HepG2 (cell line): ENCODE results near the gene AJM1. TPM values are rescaled to one million over a fixed set of nuclear protein-coding genes. Genes with fewer than 3 reads are reported as not detected.
A peak's percentile ranks its signal among the peaks of the same experiment; 100 is the strongest.

Source experiments
- ARID4A ChIP-seq: sonication (generic); formaldehyde crosslinking; IDR thresholded peaks from 2 replicates; pipeline ENCODE4 v1.5.0; 2020; ENCODE audit warnings: mild to moderate bottlenecking, missing genetic modification reagents, borderline replicate concordance
- ARNT2 ChIP-seq: sonication (generic); formaldehyde crosslinking; IDR thresholded peaks from 2 replicates; pipeline ENCODE4 v1.8.0; 2022; ENCODE audit warnings: mild to moderate bottlenecking, low read depth, missing genetic modification reagents, moderate library complexity
- DMAP1 ChIP-seq: IDR thresholded peaks from 2 replicates; pipeline ENCODE4 v1.6.1; 2016
- HDAC1 ChIP-seq: sonication (generic); formaldehyde crosslinking; IDR thresholded peaks from 2 replicates; pipeline ENCODE4 v1.5.1; 2020; ENCODE audit warnings: mild to moderate bottlenecking, missing genetic modification reagents
- MEIS2 ChIP-seq: sonication (generic); formaldehyde crosslinking; IDR thresholded peaks from 2 replicates; pipeline ENCODE4 v1.9.0; 2021; ENCODE audit warnings: mild to moderate bottlenecking, missing genetic modification reagents
- MXD3 ChIP-seq: IDR thresholded peaks from 2 replicates; pipeline ENCODE4 v1.6.1; 2016; ENCODE audit warnings: mild to moderate bottlenecking, missing biosample characterization, missing genetic modification reagents
- NFIB ChIP-seq: sonication (generic); formaldehyde crosslinking; IDR thresholded peaks from 2 replicates; pipeline ENCODE4 v1.9.0; 2021; ENCODE audit warnings: missing genetic modification reagents, mild to moderate bottlenecking, borderline replicate concordance
- POLR2G ChIP-seq: fragments of 200-400 bp; formaldehyde crosslinking; IDR thresholded peaks from 2 replicates; pipeline ENCODE4 v1.6.1; 2018; ENCODE audit warnings: mild to moderate bottlenecking, low read depth, low read length, moderate library complexity
- SIN3B ChIP-seq: fragments of 150-350 bp; IDR thresholded peaks from 2 replicates; pipeline ENCODE4 v1.6.1; 2014; ENCODE audit warnings: low read length
- SP4 ChIP-seq: sonication (generic); formaldehyde crosslinking; IDR thresholded peaks from 2 replicates; pipeline ENCODE4 v1.8.1; 2023; ENCODE audit warnings: mild to moderate bottlenecking, missing genetic modification reagents
- ZBTB40 ChIP-seq, 2 experiments: fragments of 450-650 bp in 1 of 2; sonication (generic) in 1 of 2; formaldehyde crosslinking in 1 of 2; IDR thresholded peaks; 2 replicates each; pipeline versions ENCODE4 v1.6.1 to v1.8.0; 2016 to 2022; ENCODE audit warnings: antibody characterized with exemption in 1 of 2, mild to moderate bottlenecking in 1 of 2, missing genetic modification reagents in 1 of 2
- ZNF317 ChIP-seq: sonication (generic); formaldehyde crosslinking; IDR thresholded peaks from 2 replicates; pipeline ENCODE4 v1.5.0; 2020; ENCODE audit warnings: mild to moderate bottlenecking, missing genetic modification reagents
- ZNF724P ChIP-seq: sonication (generic); formaldehyde crosslinking; IDR thresholded peaks from 2 replicates; pipeline ENCODE4 v1.8.0; 2022; ENCODE audit warnings: missing genetic modification reagents, borderline replicate concordance
- ZNF780A ChIP-seq: sonication (generic); formaldehyde crosslinking; IDR thresholded peaks from 2 replicates; pipeline ENCODE4 v1.8.0; 2022; ENCODE audit warnings: mild to moderate bottlenecking, missing genetic modification reagents, moderate library complexity
- ZNF883 ChIP-seq: sonication (generic); formaldehyde crosslinking; IDR thresholded peaks from 2 replicates; pipeline ENCODE4 v1.5.1; 2020; ENCODE audit warnings: mild to moderate bottlenecking, missing genetic modification reagents; ENCODE audit errors: not compliant biosample characterization
- polyA plus RNA-seq, 8 experiments: library from polyadenylated mRNA; depleted of rRNA in 3 of 8; stranded (reverse) in 7 of 8; unstranded in 1 of 8; fragments of >200 nt; fragmentation: Illumina TruSeq in 4 of 8; extraction: Trizol in 4 of 8; gene quantifications; 2 replicates each; pipeline versions ENCODE4 v1.2.1 to v1.2.3, GENCODE V29; 2011 to 2016; ENCODE audit warnings: low read depth in 4 of 8, missing spikeins in 1 of 8, mixed read lengths in 1 of 8; ENCODE audit not compliant: insufficient read depth in 1 of 8
- total RNA-seq, 5 experiments: library from RNA; depleted of rRNA; stranded (reverse); fragments of >200 nt; fragmentation: Illumina TruSeq; extraction: Trizol; gene quantifications; 2 replicates each; pipeline ENCODE4 v1.2.3, GENCODE V29; 2016; ENCODE audit warnings: low read depth in 1 of 5

Gene AJM1
- total and polyA plus RNA-seq, 2 of the 13 experiments (the other 11 are each of a cell fraction or from before 2014, with no cell fraction given): 1.1 to 1.2 TPM

GRCh38 chr9:136799079-136799853 is 43.0 kb upstream of the AJM1 start (continued):
- TF ChIP-seq ZBTB40 (IDR thresholded peaks at IDR 0.05): no peak
- peak; percentile 44 for TF ChIP-seq ZBTB40 (CRISPR knock-in tag; IDR thresholded peaks at IDR 0.05)
- peak; percentile 65 for TF ChIP-seq SP4 (CRISPR knock-in tag)
- TF ChIP-seq DMAP1 (CRISPR knock-in tag): peak; percentile 70
- TF ChIP-seq ZNF780A: peak; percentile 81; the same call in 1 of the 2 replicates
- peak; percentile 79; the same call in 1 of the 2 replicates for TF ChIP-seq NFIB
- TF ChIP-seq MEIS2: peak; percentile 73; the same call in 1 of the 2 replicates
- TF ChIP-seq ZNF883: peak; percentile 73
- TF ChIP-seq POLR2G: peak; percentile 88
- no peak for TF ChIP-seq SIN3B
- peak; percentile 69; the same call in 1 of the 2 replicates for TF ChIP-seq HDAC1
- peak; percentile 71; the same call in 1 of the 2 replicates for TF ChIP-seq ZNF317 (CRISPR knock-in tag)
- TF ChIP-seq ZNF724P: no peak
- TF ChIP-seq MXD3 (CRISPR knock-in tag): 0 out of 2 replicates have a peak, but pooled peaks have one; percentile 4
- peak; percentile 38 for TF ChIP-seq ARID4A (CRISPR knock-in tag)
- no peak for TF ChIP-seq ARNT2
